Activated CD8-positive, alpha-beta T cell treated with anti-CD3 and anti-CD28 coated beads, Interleukin-2, amount 10 ng/mL, durations not matched to agents 7 days and 5 days (primary cell): ENCODE data around the gene PIGX. TPM values are rescaled to one million over a fixed set of nuclear protein-coding genes. Genes with fewer than 3 reads are reported as not detected.
A peak's percentile ranks its signal among the peaks of the same experiment; 100 is the strongest.
"Not testable (repeated sequence)": the region's sequence is repeated elsewhere in the genome, so short reads cannot be mapped to it uniquely, and the experiment has no call there.

Source experiments
- ATAC-seq: fragments of 150-1000 bp; cut with Tn5 transposase; one replicate; pipeline ENCODE4 v1.10.0; 2021; ENCODE audit warnings: moderate library complexity
- CTCF ChIA-PET: fragments of 350-600 bp; sonication (Branson Sonifier 250); formaldehyde crosslinking; loops from one replicate; lab custom pipeline; 2021; ENCODE audit warnings: antibody characterized with exemption; lab: Charles Lee
- POLR2A ChIA-PET: fragments of 350-600 bp; sonication (Branson Sonifier 250); formaldehyde crosslinking; loops from one replicate; lab custom pipeline; 2021; ENCODE audit warnings: antibody characterized with exemption; lab: Charles Lee
- DNase-seq: peaks from one replicate; pipeline ENCODE4 v3.0.0-alpha.2; 2020
- H3K27ac Mint-ChIP-seq: one replicate; pipeline ENCODE4 v1.8.0; 2021; ENCODE audit warnings: mild to moderate bottlenecking, mixed read lengths
- H3K27me3 Mint-ChIP-seq: one replicate; pipeline ENCODE4 v1.8.0; 2021; ENCODE audit warnings: low read depth, mixed read lengths
- H3K36me3 Mint-ChIP-seq: one replicate; pipeline ENCODE4 v1.8.0; 2021; ENCODE audit warnings: low read depth, mixed read lengths
- H3K4me1 Mint-ChIP-seq: one replicate; pipeline ENCODE4 v1.8.0; 2021; ENCODE audit warnings: low read depth, mixed read lengths
- H3K4me3 Mint-ChIP-seq: one replicate; pipeline ENCODE4 v1.8.0; 2021; ENCODE audit warnings: mild to moderate bottlenecking, mixed read lengths
- H3K9me3 Mint-ChIP-seq: one replicate; pipeline ENCODE4 v1.8.0; 2022; ENCODE audit warnings: mixed read lengths; ENCODE audit not compliant: insufficient read depth
- total RNA-seq, 2 experiments: library from RNA; stranded (reverse); gene quantifications; one replicate each; pipeline ENCODE4 v1.2.3, GENCODE V29; 2021

The PIGX gene
- total RNA-seq, 2 experiments from 2014 or later = 41.5 to 42.1 TPM

DNA sequence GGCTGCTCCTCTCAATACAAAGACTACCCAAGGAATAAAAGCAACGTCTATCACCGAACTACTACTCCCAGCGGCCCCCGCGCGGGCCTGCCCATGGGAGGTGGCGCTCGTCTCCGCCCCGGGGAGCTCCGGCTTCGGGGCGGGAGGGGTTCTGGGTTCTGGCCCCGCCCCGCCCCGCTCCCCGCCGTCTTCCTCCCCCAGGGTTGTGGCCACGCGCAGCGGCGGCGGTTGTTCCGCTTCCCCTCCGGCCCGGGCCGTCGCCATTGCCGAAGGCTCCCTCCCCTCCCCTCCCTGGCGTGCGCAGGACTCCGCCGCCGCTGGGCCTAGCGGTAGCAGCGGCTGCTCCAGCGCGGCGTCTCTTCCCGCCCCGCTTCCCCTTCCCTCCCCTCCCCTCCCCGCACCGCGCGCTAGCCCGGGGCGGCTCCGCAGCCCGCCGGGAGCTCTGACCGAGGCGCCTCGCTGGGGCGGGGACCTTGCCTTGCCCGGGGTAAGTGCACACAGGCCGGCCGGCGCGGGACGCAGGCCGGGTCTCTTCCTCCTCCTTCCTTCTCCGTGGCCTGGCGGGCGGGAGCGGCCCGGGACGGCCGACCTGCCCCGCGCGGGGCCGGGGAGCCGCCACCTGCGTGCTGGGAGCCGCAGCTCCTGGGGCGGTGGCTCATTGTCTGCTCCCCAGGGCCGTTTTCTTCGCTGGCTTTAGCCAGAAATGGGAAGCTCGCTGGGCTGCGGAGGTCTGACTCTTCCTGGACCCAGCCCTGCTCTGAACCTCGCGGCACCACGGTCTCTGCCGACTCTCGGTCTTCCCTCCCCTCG lies 27.7 kb downstream of the PIGX start, which contains the start of gene PAK2:
Gene PAK2 (plus strand): TSS at position 187 of the 810 bp plus-strand sequence. CDS start 42,790 bp downstream, outside the sequence.
- Mint-ChIP-seq H3K4me3 (peak within 1 kb of the TSS; percentile 96), H3K36me3 (peaks cover 32% of the 10 kb centered on the region), H3K27me3 (no peaks in the 10 kb centered on the region), H3K9me3 (no peaks in the 10 kb centered on the region), H3K4me1 (peaks cover 22% of the 10 kb centered on the region), H3K27ac (peak within 1 kb of the TSS; percentile 97)
- ChIA-PET POLR2A (interaction anchor here (0.5 to 3.1 kb wide), 11 partner anchors 9 to 203 kb away, joined by 3 to 16 read pairs (median 7); partner anchors contain the start of genes CEP19, FBXO45, NCBP2 and PIGX), CTCF (interaction anchor here (0.9 to 1.5 kb wide), 5 partner anchors 28 to 211 kb away, joined by 3 to 7 read pairs (median 3); partner anchors contain the start of genes CEP19 and PIGX)
- ATAC-seq = peak; percentile 92
- peak; percentile 92 for DNase-seq

DNA sequence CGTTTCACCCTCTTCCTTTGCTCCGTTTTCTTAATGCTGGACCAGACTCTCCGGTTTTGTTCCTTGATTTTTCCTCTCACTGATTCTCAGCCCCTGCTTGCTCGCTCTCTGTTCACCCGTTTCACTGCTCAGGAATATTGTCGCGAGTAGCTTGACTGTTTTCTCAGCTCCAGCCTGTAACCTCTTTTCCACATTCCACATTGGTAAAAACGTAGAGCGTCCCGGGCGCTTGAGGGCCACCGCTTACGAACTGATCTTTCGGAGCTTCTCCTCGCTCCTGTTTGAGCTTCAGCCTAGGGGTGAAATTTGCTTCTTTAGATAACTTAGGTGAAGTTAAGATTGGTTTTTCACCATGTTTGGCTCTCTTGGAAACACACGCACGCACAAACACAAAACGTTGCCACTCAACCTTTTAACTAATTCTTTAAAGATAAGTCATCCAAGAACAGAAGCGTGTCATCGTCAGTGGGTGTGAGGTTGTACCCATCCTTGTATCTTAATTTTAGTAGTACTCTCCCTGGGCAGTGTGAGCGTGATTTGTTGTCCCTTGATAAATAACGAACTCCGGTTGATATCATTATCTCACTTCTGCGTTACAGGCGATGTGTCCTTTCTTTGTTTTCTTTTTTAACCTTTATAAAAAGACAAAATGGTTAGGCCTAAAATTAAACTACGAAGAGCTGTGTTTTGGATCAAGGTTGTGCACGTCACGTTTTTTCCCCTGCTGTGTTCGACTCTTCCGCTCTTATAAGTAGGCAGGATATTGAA lies 28.5 kb downstream of the PIGX start:
- Mint-ChIP-seq H3K4me3 (peak overlapping the region; percentile 96), H3K36me3 (peaks cover 31% of the 10 kb centered on the region), H3K27ac (peak overlapping the region; percentile 97), H3K27me3 (no peaks in the 10 kb centered on the region), H3K9me3 (no peaks in the 10 kb centered on the region), H3K4me1 (peaks cover 25% of the 10 kb centered on the region)
- ChIA-PET CTCF (interaction anchor here (0.9 to 1.5 kb wide), 7 partner anchors 29 to 212 kb away, joined by 3 to 7 read pairs (median 3); partner anchors contain the start of genes CEP19 and PIGX), POLR2A (interaction anchor here (0.5 to 3.1 kb wide), 10 partner anchors 10 to 202 kb away, joined by 3 to 16 read pairs (median 7); partner anchors contain the start of genes CEP19, FBXO45, NCBP2 and PIGX)
- DNase-seq = peak; percentile 41
- ATAC-seq = peak; percentile 10

- CTCF ChIA-PET = interaction anchor here (0.8 to 1.5 kb wide), 4 partner anchors 16 to 212 kb away, joined by 3 to 7 read pairs (median 4); no protein-coding TSS in a partner anchor
- Mint-ChIP-seq H3K4me1 (peaks cover 25% of the 10 kb centered on the region), H3K9me3 (no peaks in the 10 kb centered on the region)
Observed at GRCh38 chr3:196741249-196741889, 29.2 kb downstream of the PIGX start.

DNA sequence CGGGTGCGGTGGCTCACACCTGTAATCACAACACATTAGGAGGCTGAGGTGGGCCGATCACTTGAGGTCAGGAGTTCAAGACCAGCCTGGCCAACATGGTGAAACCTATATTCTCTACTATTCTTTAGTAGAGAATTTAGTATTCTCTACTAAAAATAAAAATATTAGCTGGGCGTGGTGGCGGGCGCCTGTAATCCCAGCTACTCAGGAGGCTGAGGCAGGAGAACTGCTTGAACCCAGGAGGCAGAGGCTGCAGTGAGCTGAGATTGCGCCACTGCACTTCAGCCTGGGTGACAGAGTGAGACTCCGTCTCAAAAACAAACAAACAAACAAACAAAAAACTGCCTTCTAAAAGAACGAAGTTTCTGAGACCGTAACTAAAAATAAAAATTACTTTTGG lies 31.4 kb downstream of the PIGX start:
- DNase-seq, CTCF ChIA-PET, POLR2A ChIA-PET, H3K4me3 Mint-ChIP-seq, H3K9me3 Mint-ChIP-seq, H3K27ac Mint-ChIP-seq, ATAC-seq, H3K27me3 Mint-ChIP-seq: not testable (repeated sequence)
- H3K36me3 Mint-ChIP-seq = peaks cover 39% of the 10 kb centered on the region
- H3K4me1 Mint-ChIP-seq = peaks cover 30% of the 10 kb centered on the region

More at GRCh38 chr3:196741249-196741889, 29.2 kb downstream of the PIGX start:
- Mint-ChIP-seq H3K36me3 (peaks cover 34% of the 10 kb centered on the region), H3K27ac (peak overlapping the region; percentile 97), H3K27me3 (no peaks in the 10 kb centered on the region), H3K4me3 (peak overlapping the region; percentile 96)
- POLR2A ChIA-PET = interaction anchor here (0.9 to 3.1 kb wide), 6 partner anchors 11 to 202 kb away, joined by 3 to 16 read pairs (median 9); partner anchors contain the start of genes CEP19, FBXO45, NCBP2 and PIGX
- ATAC-seq (no peak), DNase-seq (no peak)

DNA sequence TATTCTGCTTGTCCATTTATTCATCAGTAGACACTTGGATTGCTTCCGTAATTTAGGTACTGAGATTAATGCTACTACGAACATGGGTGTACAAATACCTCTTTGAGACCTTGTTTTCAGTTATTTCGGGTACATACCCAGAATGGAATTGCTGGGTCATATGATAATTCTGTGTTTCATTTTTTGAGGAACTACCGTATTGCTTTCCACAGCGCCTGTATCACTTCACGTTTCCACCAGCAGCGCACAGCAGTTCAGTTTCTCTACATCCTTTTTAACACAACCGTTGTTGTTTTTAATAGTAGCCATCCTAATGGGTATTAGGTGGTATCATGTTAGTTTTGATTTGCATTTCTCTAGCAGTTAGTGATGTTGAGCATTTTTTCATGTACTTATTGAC lies 36.9 kb downstream of the PIGX start:
- Mint-ChIP-seq H3K4me1 (peaks cover 19% of the 10 kb centered on the region), H3K9me3 (no peaks in the 10 kb centered on the region), H3K4me3 (no peak overlapping the region), H3K27me3 (no peaks in the 10 kb centered on the region), H3K27ac (no peak overlapping the region), H3K36me3 (peaks cover 68% of the 10 kb centered on the region)
- DNase-seq (no peak), ATAC-seq (no peak)
- POLR2A ChIA-PET = no interaction called here
- CTCF ChIA-PET = no interaction called here

- Mint-ChIP-seq H3K9me3 (peaks cover 14% of the 10 kb centered on the region), H3K4me1 (peaks cover 30% of the 10 kb centered on the region), H3K36me3 (peaks cover 84% of the 10 kb centered on the region), H3K27ac (no peak overlapping the region), H3K4me3 (no peak overlapping the region), H3K27me3 (no peaks in the 10 kb centered on the region)
- DNase-seq (no peak), ATAC-seq (no peak)
- POLR2A ChIA-PET = no interaction called here
- CTCF ChIA-PET = interaction anchor here (1.1 to 1.2 kb wide), 2 partner anchors 18 to 68 kb away, joined by 3 read pairs; no protein-coding TSS in a partner anchor
Observed at GRCh38 chr3:196753201-196753600, 41.0 kb downstream of the PIGX start.

DNA sequence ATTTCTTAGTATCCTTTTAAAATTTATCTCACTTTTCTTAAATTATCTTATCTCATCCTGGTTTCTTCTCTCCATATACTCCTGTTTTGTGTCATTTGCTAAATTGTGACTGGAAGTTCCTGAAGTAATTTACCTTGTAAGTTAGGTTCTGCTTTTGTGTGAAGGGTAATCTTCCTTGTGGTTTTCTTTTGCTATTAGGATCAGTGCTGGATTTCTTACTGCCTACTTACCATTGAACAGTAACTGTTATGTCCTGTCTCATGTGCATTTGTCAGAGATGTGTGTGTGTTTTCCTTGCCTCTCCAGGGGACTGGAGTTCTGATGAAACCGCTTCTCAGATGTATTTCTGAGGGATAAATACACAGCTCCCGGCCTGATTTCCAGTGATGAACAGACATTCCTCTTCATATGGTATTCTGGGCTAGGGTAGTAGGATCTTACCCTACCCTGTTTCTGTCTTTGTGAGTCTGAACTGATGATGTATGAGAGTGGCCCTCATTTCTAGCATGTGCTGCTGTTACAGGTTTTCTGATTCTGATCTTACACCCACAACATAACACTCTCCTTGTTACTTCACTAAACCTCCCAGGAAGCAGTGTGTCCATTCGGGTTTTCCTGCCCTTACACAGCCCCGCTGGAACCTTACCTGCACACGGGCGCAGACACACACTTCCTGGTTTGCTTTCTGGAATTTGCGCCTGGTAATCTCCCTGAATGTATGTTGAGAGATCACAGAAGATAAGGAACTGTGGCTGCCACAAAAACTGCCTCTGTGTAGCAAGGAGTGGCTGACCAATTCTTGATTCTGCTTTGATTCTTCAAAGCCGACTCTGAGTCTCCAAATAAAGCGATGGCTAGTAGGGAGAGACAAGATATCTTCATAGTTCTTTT lies 42.2 kb downstream of the PIGX start:
- Mint-ChIP-seq H3K4me3 (no peak overlapping the region), H3K27me3 (no peaks in the 10 kb centered on the region), H3K27ac (no peak overlapping the region), H3K4me1 (peaks cover 25% of the 10 kb centered on the region), H3K36me3 (peaks cover 80% of the 10 kb centered on the region), H3K9me3 (peaks cover 14% of the 10 kb centered on the region)
- CTCF ChIA-PET = no interaction called here
- POLR2A ChIA-PET = no interaction called here
- ATAC-seq = no peak
- DNase-seq = no peak

GRCh38 chr3:196756732-196757131 lies 44.6 kb downstream of the PIGX start:
- Mint-ChIP-seq H3K36me3 (peaks cover 72% of the 10 kb centered on the region), H3K4me3 (no peak overlapping the region), H3K9me3 (peaks cover 14% of the 10 kb centered on the region), H3K27ac (peak overlapping the region; percentile 18), H3K4me1 (peaks cover 20% of the 10 kb centered on the region), H3K27me3 (no peaks in the 10 kb centered on the region)
- ChIA-PET POLR2A (no interaction called here), CTCF (no interaction called here)
- ATAC-seq = no peak
- DNase-seq = no peak

DNA sequence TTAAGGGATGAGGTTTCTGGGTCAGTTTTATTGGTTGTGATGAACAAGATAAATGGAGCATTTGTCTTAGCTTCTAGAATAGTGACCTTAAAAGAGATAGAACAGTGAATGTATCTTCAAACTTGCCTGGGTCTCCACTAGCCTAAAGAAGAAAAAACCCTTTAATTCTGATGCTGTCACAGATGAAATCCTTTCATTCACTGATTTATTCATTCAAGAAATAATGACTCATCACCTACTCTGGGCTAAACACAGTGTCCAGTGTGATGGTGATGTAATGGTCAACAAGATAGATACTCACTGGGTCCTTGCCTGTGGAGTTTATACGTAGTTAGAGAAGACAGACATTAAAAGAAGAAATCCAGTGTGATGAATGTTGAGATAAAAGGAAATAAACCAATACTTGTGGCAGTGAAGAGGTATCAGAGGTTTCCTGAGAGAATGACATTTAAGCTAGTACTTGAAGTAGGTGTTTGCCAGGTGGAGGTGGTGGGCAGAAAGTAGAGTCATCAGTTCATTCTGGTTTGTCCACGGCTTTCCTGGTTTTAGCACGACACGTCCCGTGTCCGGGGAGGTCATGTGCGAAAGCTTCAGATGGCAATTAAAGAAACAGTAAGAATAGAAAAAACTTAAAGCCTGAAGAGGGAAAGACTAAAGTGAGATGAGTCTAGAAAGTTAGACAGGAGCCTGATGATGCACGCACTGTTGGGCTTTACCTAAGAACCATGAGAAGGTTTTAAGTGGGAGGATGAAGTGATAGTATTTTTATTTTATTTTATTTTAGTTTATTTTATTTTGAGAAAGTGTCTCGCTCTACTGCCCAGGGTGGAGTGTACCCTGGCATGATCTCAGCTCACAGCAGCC lies 45.9 kb downstream of the PIGX start:
- CTCF ChIA-PET = interaction anchor here (0.7 to 0.9 kb wide), 2 partner anchors 17 to 22 kb away, joined by 3 to 4 read pairs; no protein-coding TSS in a partner anchor
- peak overlapping the region; percentile 58 for H3K27ac Mint-ChIP-seq
- ATAC-seq = no peak
- no peak for DNase-seq
- H3K36me3 Mint-ChIP-seq = peaks cover 66% of the 10 kb centered on the region
- peaks cover 20% of the 10 kb centered on the region for H3K4me1 Mint-ChIP-seq
- no peak overlapping the region for H3K4me3 Mint-ChIP-seq
- H3K9me3 Mint-ChIP-seq = peaks cover 14% of the 10 kb centered on the region
- no peaks in the 10 kb centered on the region for H3K27me3 Mint-ChIP-seq
- POLR2A ChIA-PET = interaction anchor here (0.6 kb wide), 1 partner anchor 293 kb away, joined by 3 read pairs; no protein-coding TSS in a partner anchor

- H3K36me3 Mint-ChIP-seq = peaks cover 43% of the 10 kb centered on the region
- H3K9me3 Mint-ChIP-seq = no peaks in the 10 kb centered on the region
- H3K27ac Mint-ChIP-seq = no peak overlapping the region
- POLR2A ChIA-PET = no interaction called here
- peaks cover 4% of the 10 kb centered on the region for H3K4me1 Mint-ChIP-seq
- CTCF ChIA-PET = no interaction called here
- ATAC-seq = no peak
- H3K4me3 Mint-ChIP-seq = no peak overlapping the region
- H3K27me3 Mint-ChIP-seq = no peaks in the 10 kb centered on the region
- no peak for DNase-seq
Observed at GRCh38 chr3:196763179-196763578, 51.0 kb downstream of the PIGX start.
